T-cell (primary cell): ENCODE measurements around the gene KNTC1. TPM values are rescaled to one million over a fixed set of nuclear protein-coding genes. Genes with fewer than 3 reads are reported as not detected.
"Not testable (repeated sequence)": the region's sequence is repeated elsewhere in the genome, so short reads cannot be mapped to it uniquely, and the experiment has no call there.

Source experiments
- ATAC-seq, 4 experiments: fragments of 200-7000 bp in 3 of 4; fragments of 150-1000 bp in 1 of 4; cut with Tn5 transposase; replicated peaks in 1 of 4; 1 replicate in 3 of 4; 2 replicates in 1 of 4; pipeline ENCODE4 v1.10.0; 2021; ENCODE audit warnings: moderate library complexity in 3 of 4, mild to moderate bottlenecking in 2 of 4, moderate number of reproducible peaks in 1 of 4
- CTCF ChIA-PET, 2 donors: fragments of 300-600 bp; sonication (Branson Sonifier 250); formaldehyde crosslinking; loops; one replicate each; lab custom pipeline; 2022; ENCODE audit warnings: antibody characterized with exemption in 2 of 2; lab: Charles Lee
- POLR2A ChIA-PET, 2 donors: fragments of 300-600 bp; sonication (Branson Sonifier 250); formaldehyde crosslinking; loops; one replicate each; lab custom pipeline; 2022; ENCODE audit warnings: antibody characterized with exemption in 2 of 2; lab: Charles Lee
- DNase-seq, 35 experiments: peaks; one replicate each; pipeline versions ENCODE4 v3.0.0 to v3.0.0-alpha.2; 2013 to 2023
- H3K27ac ChIP-seq: one replicate; pipeline ENCODE4 v1.5.1; 2013; ENCODE audit warnings: low read length
- H3K27me3 ChIP-seq, 2 experiments: replicated peaks in 1 of 2; 1 replicate in 1 of 2; 2 replicates in 1 of 2; pipeline versions ENCODE4 v1.6.1 to v1.7.0; 2013; ENCODE audit warnings: low read length in 1 of 2, mixed read lengths in 1 of 2; ENCODE audit not compliant: control insufficient read depth in 2 of 2, insufficient read depth in 2 of 2; ENCODE audit errors: extremely low read depth in 1 of 2
- H3K36me3 ChIP-seq, 2 donors: 1 replicate in 1 of 2; 2 replicates in 1 of 2; pipeline versions ENCODE4 v1.6.1 to v1.7.0; 2013; ENCODE audit warnings: low read length in 1 of 2; ENCODE audit not compliant: control insufficient read depth in 2 of 2, insufficient read depth in 1 of 2; ENCODE audit errors: extremely low read depth in 1 of 2
- H3K4me1 ChIP-seq, 2 experiments: 1 replicate in 1 of 2; 2 replicates in 1 of 2; pipeline versions ENCODE4 v1.6.1 to v1.7.0; 2013; ENCODE audit warnings: low read length in 2 of 2, mixed read lengths in 1 of 2; ENCODE audit not compliant: insufficient read depth in 2 of 2, control insufficient read depth in 1 of 2; ENCODE audit errors: extremely low read depth in 1 of 2
- H3K4me3 ChIP-seq, 2 donors: 1 replicate in 1 of 2; 2 replicates in 1 of 2; pipeline versions ENCODE4 v1.5.1 to v1.7.0; 2013; ENCODE audit warnings: mild to moderate bottlenecking in 2 of 2, low read length in 1 of 2, moderate library complexity in 1 of 2; ENCODE audit not compliant: control insufficient read depth in 1 of 2; ENCODE audit errors: extremely low read depth in 1 of 2
- H3K9me3 ChIP-seq: 2 replicates; pipeline ENCODE4 v1.7.0; 2013
- H3K27ac Mint-ChIP-seq, 2 donors: one replicate each; pipeline ENCODE4 v1.8.0; 2020 to 2021; ENCODE audit warnings: mild to moderate bottlenecking in 2 of 2, mixed read lengths in 2 of 2
- H3K27me3 Mint-ChIP-seq, 2 donors: one replicate each; pipeline ENCODE4 v1.8.0; 2021 to 2022; ENCODE audit warnings: mixed read lengths in 2 of 2
- H3K36me3 Mint-ChIP-seq: one replicate; pipeline ENCODE4 v1.8.0; 2021; ENCODE audit warnings: mixed read lengths
- H3K4me1 Mint-ChIP-seq, 3 donors: one replicate each; pipeline ENCODE4 v1.8.0; 2020 to 2022; ENCODE audit warnings: mixed read lengths in 3 of 3, mild to moderate bottlenecking in 1 of 3
- H3K4me3 Mint-ChIP-seq, 3 donors: one replicate each; pipeline ENCODE4 v1.8.0; 2020 to 2022; ENCODE audit warnings: mild to moderate bottlenecking in 3 of 3, mixed read lengths in 3 of 3, moderate library complexity in 3 of 3
- H3K9me3 Mint-ChIP-seq, 3 donors: one replicate each; pipeline ENCODE4 v1.8.0; 2020 to 2022; ENCODE audit warnings: mixed read lengths in 3 of 3
- WGBS: methylation state at CpG from one replicate; pipeline ENCODE4 v1.1.5; 2013; ENCODE audit warnings: missing lambda C conversion rate; ENCODE audit not compliant: insufficient coverage; 5-methylcytosine and 5-hydroxymethylcytosine counted together
- total RNA-seq, 35 experiments: library from RNA in 6 of 35; stranded (reverse) in 6 of 35; fragments of 120-200 nt in 1 of 35; gene quantifications; one replicate each; pipeline versions ENCODE4 v1.2.1 to v1.2.4 and lab custom pipeline; 2013 to 2026

Gene KNTC1
- total RNA-seq, 5 donors from 2014 or later (not counting 1 experiment from before 2014, with no cell fraction given) = 26.2 to 35.7 (median 29.2) TPM

- H3K27me3 Mint-ChIP-seq = no peaks in the 10 kb centered on the region
- Histone ChIP-seq H3K9me3 (no peaks in the 10 kb centered on the region), H3K27ac (no peak overlapping the region), H3K4me1 (peaks cover 10 to 13% of the 10 kb centered on the region in 2 experiments), H3K27me3 (no peaks in the 10 kb centered on the region), H3K4me3 (no peak overlapping the region), H3K36me3 (peaks cover 16 to 75% of the 10 kb centered on the region in 2 donors)
- H3K9me3 Mint-ChIP-seq = no peaks in the 10 kb centered on the region
- CTCF ChIA-PET = interaction anchor here in 1 of 2 donors (1.1 kb wide), 1 partner anchor 106 kb away, joined by 4 read pairs; no protein-coding TSS in a partner anchor
- ATAC-seq (no peak), DNase-seq (no peak)
- POLR2A ChIA-PET = interaction anchor here (0.5 to 0.9 kb wide), 3 partner anchors 14 to 1104 kb away, joined by 3 to 11 read pairs (median 3); partner anchors contain the start of genes KNTC1 (in 1 of the 2) and RSRC2 (in 1 of the 2)
- peaks cover 37% of the 10 kb centered on the region for H3K36me3 Mint-ChIP-seq
- no peak overlapping the region for H3K4me3 Mint-ChIP-seq
- 88% methylated on average over 8 of the region's 11 CpGs for WGBS
- H3K27ac Mint-ChIP-seq = no peak overlapping the region
- peaks cover 15 to 18% (median 18%) of the 10 kb centered on the region in 3 donors for H3K4me1 Mint-ChIP-seq
These were observed 21.5 kb upstream of the KNTC1 start for GRCh38 chr12:122505419-122506051.

DNA sequence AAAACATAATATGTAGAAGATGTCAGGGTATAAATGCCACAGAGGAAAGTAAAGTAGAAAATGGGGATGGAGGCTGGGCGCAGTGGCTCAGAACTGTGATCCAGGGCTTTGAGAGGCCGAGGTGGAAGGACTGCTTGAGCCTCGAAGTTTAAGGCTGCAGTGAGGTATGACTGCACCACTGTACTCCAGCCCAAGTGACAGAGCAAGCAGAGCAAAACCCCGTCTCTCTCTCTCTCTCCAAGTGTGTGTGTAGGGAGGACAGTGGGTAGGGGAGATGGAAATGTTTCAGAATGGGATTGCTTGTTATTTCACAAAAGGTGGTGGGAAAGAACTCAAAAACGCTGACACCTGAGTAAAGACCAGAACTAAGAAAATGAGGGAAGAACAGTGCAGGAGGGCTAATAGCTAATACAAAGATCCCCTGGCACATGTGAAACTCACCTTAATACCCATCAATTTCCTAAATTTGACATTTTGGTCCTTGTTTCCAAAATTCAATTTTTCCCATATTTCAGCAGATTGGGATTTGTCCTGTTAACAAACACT lies 20.6 kb upstream of the KNTC1 start:
- peaks cover 9 to 10% (median 9%) of the 10 kb centered on the region in 3 donors for H3K4me1 Mint-ChIP-seq

GRCh38 chr12:122508163-122508562 lies 18.9 kb upstream of the KNTC1 start:
- no peak overlapping the region for H3K4me3 ChIP-seq
- H3K9me3 ChIP-seq = no peaks in the 10 kb centered on the region
- WGBS = 96% methylated on average over 4 of the region's 5 CpGs
- H3K36me3 Mint-ChIP-seq = peaks cover 47% of the 10 kb centered on the region
- H3K4me1 ChIP-seq = no peaks in the 10 kb centered on the region
- H3K27me3 Mint-ChIP-seq = no peaks in the 10 kb centered on the region
- no peak overlapping the region for H3K27ac ChIP-seq
- H3K9me3 Mint-ChIP-seq = no peaks in the 10 kb centered on the region
- no peak overlapping the region for H3K27ac Mint-ChIP-seq
- ATAC-seq (no peak), DNase-seq (no peak)
- ChIA-PET CTCF (interaction anchor here in 1 of 2 donors (0.5 kb wide), 1 partner anchor 36 kb away, joined by 3 read pairs; no protein-coding TSS in a partner anchor), POLR2A (interaction anchor here in 1 of 2 donors (0.5 to 1.2 kb wide), 4 partner anchors 10 to 1269 kb away, joined by 3 to 10 read pairs (median 6); partner anchors contain the start of genes KNTC1 and RSRC2)
- H3K4me3 Mint-ChIP-seq = no peak overlapping the region
- H3K27me3 ChIP-seq = no peaks in the 10 kb centered on the region
- H3K36me3 ChIP-seq = peaks cover 22 to 95% of the 10 kb centered on the region in 2 donors
- peaks cover 0 to 3% (median 0%) of the 10 kb centered on the region in 3 donors for H3K4me1 Mint-ChIP-seq

More for the DNA sequence above, 20.6 kb upstream of the KNTC1 start:
- ChIA-PET CTCF (no interaction called here), POLR2A (no interaction called here)
- Histone ChIP-seq H3K4me1 (peaks cover 7 to 8% of the 10 kb centered on the region in 2 experiments), H3K4me3 (no peak overlapping the region), H3K27me3 (no peaks in the 10 kb centered on the region), H3K27ac (no peak overlapping the region), H3K9me3 (no peaks in the 10 kb centered on the region), H3K36me3 (peaks cover 16 to 84% of the 10 kb centered on the region in 2 donors)
- Mint-ChIP-seq H3K4me3 (no peak overlapping the region), H3K27ac (peak overlapping the region; percentile 34 to 50), H3K9me3 (no peaks in the 10 kb centered on the region), H3K27me3 (no peaks in the 10 kb centered on the region), H3K36me3 (peaks cover 42% of the 10 kb centered on the region)
- no peak for ATAC-seq
- no peak for DNase-seq
- 100% methylated on average over 1 of the region's 5 CpGs for WGBS

DNA sequence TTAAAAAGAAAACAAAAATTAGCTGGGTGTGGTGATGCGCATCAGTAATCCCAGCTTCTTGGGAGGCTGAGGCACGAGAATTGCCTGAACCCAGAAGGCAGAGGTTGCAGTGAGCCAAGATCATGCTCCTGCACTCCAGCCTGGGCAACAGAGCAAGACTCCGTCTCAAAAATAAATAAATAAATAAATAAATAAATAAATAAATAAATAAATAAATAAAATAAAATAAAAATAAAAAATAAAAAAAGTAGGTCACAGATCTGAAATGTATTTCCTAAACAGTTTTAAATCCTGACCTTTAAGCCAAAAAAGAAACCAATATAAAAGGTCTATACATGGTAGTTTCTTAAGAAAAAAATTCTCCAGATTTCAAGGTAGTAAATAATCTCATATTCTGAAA lies 14.0 kb upstream of the KNTC1 start:
- not testable (repeated sequence) for ATAC-seq, H3K27ac ChIP-seq, H3K27ac Mint-ChIP-seq, H3K4me3 ChIP-seq, H3K27me3 Mint-ChIP-seq, H3K27me3 ChIP-seq, H3K4me1 ChIP-seq, H3K9me3 ChIP-seq, DNase-seq, H3K4me3 Mint-ChIP-seq, H3K9me3 Mint-ChIP-seq
- POLR2A ChIA-PET = interaction anchor here (0.6 to 2.0 kb wide), 10 partner anchors 9 to 870 kb away, joined by 3 to 21 read pairs (median 4); partner anchors contain the start of gene ZCCHC8 (in 1 of the 2)
- H3K4me1 Mint-ChIP-seq = peaks cover 9 to 20% (median 12%) of the 10 kb centered on the region in 3 donors
- H3K36me3 Mint-ChIP-seq = peaks cover 43% of the 10 kb centered on the region
- H3K36me3 ChIP-seq = peaks cover 29 to 85% of the 10 kb centered on the region in 2 donors
- 100% methylated on average over 1 of the region's 3 CpGs for WGBS
- CTCF ChIA-PET = interaction anchor here in 1 of 2 donors (0.6 to 1.3 kb wide), 3 partner anchors 41 to 722 kb away, joined by 3 read pairs; no protein-coding TSS in a partner anchor

GRCh38 chr12:122513660-122514059 lies 13.4 kb upstream of the KNTC1 start:
- ATAC-seq (peak in 1 of 4 experiments; percentile 17), DNase-seq (no peak)
- Histone ChIP-seq H3K4me1 (peaks cover 0 to 4% of the 10 kb centered on the region in 2 experiments), H3K9me3 (no peaks in the 10 kb centered on the region), H3K36me3 (peaks cover 29 to 84% of the 10 kb centered on the region in 2 donors), H3K27ac (no peak overlapping the region), H3K27me3 (no peaks in the 10 kb centered on the region), H3K4me3 (no peak overlapping the region)
- POLR2A ChIA-PET = interaction anchor here (0.7 to 2.0 kb wide), 6 partner anchors 9 to 27 kb away, joined by 3 to 21 read pairs (median 6); partner anchors contain the start of gene ZCCHC8 (in 1 of the 2)
- H3K4me3 Mint-ChIP-seq = no peak overlapping the region
- H3K4me1 Mint-ChIP-seq = peaks cover 9 to 20% (median 15%) of the 10 kb centered on the region in 3 donors
- no peaks in the 10 kb centered on the region for H3K27me3 Mint-ChIP-seq
- H3K36me3 Mint-ChIP-seq = peaks cover 45% of the 10 kb centered on the region
- CTCF ChIA-PET = interaction anchor here in 1 of 2 donors (0.6 kb wide), 1 partner anchor 721 kb away, joined by 3 read pairs; no protein-coding TSS in a partner anchor
- no peak overlapping the region for H3K27ac Mint-ChIP-seq
- no peaks in the 10 kb centered on the region for H3K9me3 Mint-ChIP-seq
- WGBS = no CpG with 5 or more reads among the region's 4 CpGs

DNA sequence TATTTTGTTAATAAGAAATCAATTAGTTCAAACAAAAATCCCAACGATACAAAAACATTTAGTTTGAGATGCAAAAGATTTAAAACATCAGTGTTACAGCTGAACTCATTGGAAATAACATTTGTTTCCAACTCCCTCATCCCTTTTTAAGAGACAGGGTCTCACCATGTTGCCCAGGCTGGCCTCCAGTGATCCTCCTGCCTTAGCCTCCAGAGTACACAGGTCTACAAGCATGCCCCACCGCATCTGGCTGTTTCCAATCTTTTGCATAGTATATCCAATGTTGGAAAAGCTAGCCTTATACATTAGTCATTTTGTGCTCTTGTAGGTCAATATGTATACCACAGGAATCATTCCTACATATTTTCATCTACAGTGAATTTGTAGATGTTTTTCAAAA lies 11.8 kb upstream of the KNTC1 start:
- no peaks in the 10 kb centered on the region for H3K9me3 ChIP-seq
- H3K4me1 ChIP-seq = peaks cover 0 to 4% of the 10 kb centered on the region in 2 experiments
- H3K27me3 Mint-ChIP-seq = no peaks in the 10 kb centered on the region
- no peaks in the 10 kb centered on the region for H3K27me3 ChIP-seq
- no peak overlapping the region for H3K27ac Mint-ChIP-seq
- WGBS = 100% methylated on average over 1 of the region's 2 CpGs
- no peak overlapping the region for H3K4me3 ChIP-seq
- ATAC-seq = no peak
- H3K4me1 Mint-ChIP-seq = peaks cover 9 to 33% (median 27%) of the 10 kb centered on the region in 3 donors
- H3K4me3 Mint-ChIP-seq = no peak overlapping the region
- H3K9me3 Mint-ChIP-seq = no peaks in the 10 kb centered on the region
- H3K36me3 ChIP-seq = peaks cover 24 to 84% of the 10 kb centered on the region in 2 donors
- CTCF ChIA-PET = no interaction called here
- DNase-seq = no peak
- peaks cover 53% of the 10 kb centered on the region for H3K36me3 Mint-ChIP-seq
- no peak overlapping the region for H3K27ac ChIP-seq
- POLR2A ChIA-PET = interaction anchor here in 1 of 2 donors (0.5 to 1.2 kb wide), 4 partner anchors 8 to 321 kb away, joined by 3 to 4 read pairs (median 4); no protein-coding TSS in a partner anchor
